Prostate gland (tissue), 2 donors: Measurements from ENCODE around the gene WWC2.

Experiments
- POLR2A ChIP-seq: fragments of 450-650 bp; IDR thresholded peaks from one replicate; pipeline ENCODE4 v1.6.1; 2016; ENCODE audit warnings: antibody characterized with exemption, mild to moderate bottlenecking
- TF ChIP-seq, protein P1 (sequence below), 4 experiments: fragments of 200-600 bp in 2 of 4; fragments of 450-650 bp in 2 of 4; sonication (generic) in 2 of 4; IDR thresholded peaks; 1 replicate in 3 of 4; 2 replicates in 1 of 4; pipeline ENCODE4 v1.5.1; 2016 to 2019; ENCODE audit warnings: antibody characterized with exemption in 4 of 4, mild to moderate bottlenecking in 2 of 4, moderate library complexity in 2 of 4

DNA sequence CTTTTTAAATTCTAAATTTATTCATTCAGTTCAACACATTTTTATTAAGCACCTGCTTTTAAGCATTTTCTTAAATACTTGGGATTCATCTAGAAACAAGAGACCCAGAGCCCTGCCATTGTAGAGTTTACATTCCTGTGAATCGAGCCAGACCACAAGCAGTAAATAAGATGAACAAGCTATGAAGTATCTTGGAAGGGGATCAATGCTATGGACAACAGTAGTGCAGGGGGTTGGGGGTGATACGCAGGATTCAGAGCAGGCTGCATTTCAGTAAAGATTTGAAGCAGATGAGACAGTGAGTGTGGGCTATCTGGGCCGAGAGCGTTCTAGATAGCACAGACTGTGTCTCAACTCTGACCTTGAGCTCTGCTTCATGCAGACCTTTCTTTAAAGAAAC lies 185.9 kb downstream of the WWC2 start:
- TF ChIP-seq, protein P1, sequence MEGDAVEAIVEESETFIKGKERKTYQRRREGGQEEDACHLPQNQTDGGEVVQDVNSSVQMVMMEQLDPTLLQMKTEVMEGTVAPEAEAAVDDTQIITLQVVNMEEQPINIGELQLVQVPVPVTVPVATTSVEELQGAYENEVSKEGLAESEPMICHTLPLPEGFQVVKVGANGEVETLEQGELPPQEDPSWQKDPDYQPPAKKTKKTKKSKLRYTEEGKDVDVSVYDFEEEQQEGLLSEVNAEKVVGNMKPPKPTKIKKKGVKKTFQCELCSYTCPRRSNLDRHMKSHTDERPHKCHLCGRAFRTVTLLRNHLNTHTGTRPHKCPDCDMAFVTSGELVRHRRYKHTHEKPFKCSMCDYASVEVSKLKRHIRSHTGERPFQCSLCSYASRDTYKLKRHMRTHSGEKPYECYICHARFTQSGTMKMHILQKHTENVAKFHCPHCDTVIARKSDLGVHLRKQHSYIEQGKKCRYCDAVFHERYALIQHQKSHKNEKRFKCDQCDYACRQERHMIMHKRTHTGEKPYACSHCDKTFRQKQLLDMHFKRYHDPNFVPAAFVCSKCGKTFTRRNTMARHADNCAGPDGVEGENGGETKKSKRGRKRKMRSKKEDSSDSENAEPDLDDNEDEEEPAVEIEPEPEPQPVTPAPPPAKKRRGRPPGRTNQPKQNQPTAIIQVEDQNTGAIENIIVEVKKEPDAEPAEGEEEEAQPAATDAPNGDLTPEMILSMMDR (IDR thresholded peaks at IDR 0.05): no peak
- no peak for TF ChIP-seq POLR2A
